Mesodermal cell (in vitro differentiated cells): Measurements from ENCODE around the gene ZNF580.
A peak's percentile ranks its signal among the peaks of the same experiment; 100 is the strongest.

ENCODE experiments used
- H3K27ac ChIP-seq: 2 replicates; pipeline ENCODE4 v1.7.0; 2013; ENCODE audit warnings: mild to moderate bottlenecking, low read depth, low read length, moderate library complexity; ENCODE audit not compliant: severe bottlenecking
- H3K36me3 ChIP-seq: 2 replicates; pipeline ENCODE4 v1.7.1; 2013; ENCODE audit warnings: mild to moderate bottlenecking, low read length, moderate library complexity; ENCODE audit not compliant: control insufficient read depth, insufficient read depth
- H3K4me1 ChIP-seq: one replicate; pipeline ENCODE4 v1.7.1; 2013; ENCODE audit warnings: mild to moderate bottlenecking, low read length; ENCODE audit not compliant: insufficient read depth, control insufficient read depth, poor library complexity, severe bottlenecking
- H3K4me3 ChIP-seq: 2 replicates; pipeline ENCODE4 v1.7.0; 2013; ENCODE audit warnings: low read length, control low read depth, mild to moderate bottlenecking; ENCODE audit not compliant: insufficient read depth, poor library complexity, severe bottlenecking; ENCODE audit errors: extremely low read depth
- H3K9me3 ChIP-seq: 2 replicates; pipeline ENCODE4 v1.7.1; 2013; ENCODE audit warnings: mild to moderate bottlenecking, low read length, moderate library complexity; ENCODE audit not compliant: control insufficient read depth
- WGBS, 2 experiments: methylation state at CpG; one replicate each; pipeline ENCODE4 v1.1.5; 2013; ENCODE audit warnings: missing lambda C conversion rate in 2 of 2; ENCODE audit not compliant: insufficient coverage in 2 of 2; 5-methylcytosine and 5-hydroxymethylcytosine counted together

The ZNF580 gene

DNA sequence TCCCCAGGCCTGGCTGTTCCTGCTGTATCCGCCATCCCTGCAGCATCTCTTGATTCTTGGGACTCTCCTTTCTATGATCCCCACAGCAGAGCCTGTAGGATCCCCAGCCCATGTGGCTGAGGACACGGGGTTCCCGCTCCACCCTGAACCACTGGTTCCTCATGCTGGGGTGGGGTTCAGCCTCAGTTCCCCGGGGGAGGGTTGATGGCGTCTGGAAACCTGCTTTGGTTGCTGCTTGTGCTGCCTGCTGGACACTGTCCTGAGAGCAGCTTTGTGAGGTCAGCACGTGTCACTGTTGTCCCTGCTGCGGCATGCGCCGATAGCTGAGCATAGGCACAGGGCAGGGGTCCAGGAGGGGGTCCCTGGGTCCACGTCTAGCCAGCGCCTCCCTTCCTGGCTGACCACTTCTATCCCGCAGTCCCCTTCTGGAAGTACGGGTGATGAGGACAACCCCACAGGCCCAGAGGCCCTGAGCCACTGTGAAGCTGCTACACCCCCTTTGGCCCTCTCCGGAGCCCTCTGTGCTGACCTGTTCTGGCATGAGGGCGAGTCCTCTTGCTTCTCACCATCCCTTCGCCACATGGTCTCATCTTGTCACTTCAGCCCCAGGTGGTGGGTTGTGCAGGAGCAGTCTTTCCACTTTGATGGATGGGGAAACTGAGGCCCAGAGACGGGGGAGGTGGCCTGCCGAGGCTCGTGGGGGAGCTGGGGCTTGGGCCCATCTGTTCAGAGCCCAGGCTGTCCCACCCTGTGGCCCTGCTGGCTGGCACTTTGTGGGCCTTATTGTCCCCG, 39.7 kb downstream of the ZNF580 start:
- no peak overlapping the region for H3K4me3 ChIP-seq
- H3K36me3 ChIP-seq: peaks cover 76% of the 10 kb centered on the region
- H3K27ac ChIP-seq: peak overlapping the region; percentile 10
- WGBS, 2 experiments: 96 to 97% methylated on average over 15 to 16 of the region's 20 CpGs
- H3K9me3 ChIP-seq: no peaks in the 10 kb centered on the region
- H3K4me1 ChIP-seq: peaks cover 33% of the 10 kb centered on the region

DNA sequence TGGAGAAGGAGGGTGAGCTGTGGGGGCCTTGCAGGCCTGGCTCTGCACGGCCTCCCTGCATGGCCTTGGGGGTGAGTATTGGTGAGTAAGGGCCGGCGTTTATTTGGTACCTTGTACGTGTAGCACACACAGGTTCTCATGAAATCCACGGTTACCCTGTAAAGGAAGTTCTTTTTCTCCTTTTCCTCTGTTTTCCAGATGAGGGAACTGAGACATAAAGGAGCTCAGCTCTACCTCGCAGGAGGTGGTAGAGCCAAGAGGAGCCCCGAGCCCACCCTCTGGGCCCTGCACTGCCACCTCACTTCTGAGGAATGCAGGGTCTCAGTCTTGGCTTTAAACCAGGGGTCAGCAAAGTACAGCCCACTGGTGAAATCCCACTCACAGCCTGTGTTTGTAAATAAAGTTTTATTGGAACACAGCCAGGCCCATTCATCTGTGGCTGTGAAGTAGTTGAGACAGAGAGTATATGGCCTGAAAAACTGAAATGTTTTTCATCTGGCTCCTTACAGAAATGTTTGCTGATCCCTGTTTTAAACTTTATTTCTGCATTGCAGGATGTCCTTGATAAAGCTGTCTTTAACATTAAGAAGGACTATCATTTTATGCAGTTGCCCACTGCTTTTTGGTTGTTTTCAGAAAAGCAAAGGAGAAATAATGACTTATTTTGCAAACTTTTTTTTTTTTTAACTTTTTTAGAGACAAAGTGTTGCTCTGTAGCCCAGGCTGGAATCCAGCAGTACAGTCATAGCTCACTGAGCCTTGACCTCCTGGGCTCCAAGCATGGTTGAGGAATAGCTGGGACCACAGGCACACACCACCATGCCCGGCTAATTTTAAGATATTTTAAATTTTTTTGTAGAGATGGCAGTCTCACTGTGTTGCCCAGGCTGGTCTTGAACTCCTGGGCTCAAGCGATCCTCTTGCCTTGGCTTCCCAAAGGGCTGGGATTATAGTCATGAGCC, 40.6 kb downstream of the ZNF580 start:
- 89 to 100% methylated on average over 6 to 8 of the region's 9 CpGs for WGBS, 2 experiments
- Histone ChIP-seq H3K4me3 (no peak overlapping the region), H3K4me1 (peaks cover 27% of the 10 kb centered on the region), H3K27ac (peak overlapping the region; percentile 10), H3K36me3 (peaks cover 80% of the 10 kb centered on the region), H3K9me3 (no peaks in the 10 kb centered on the region)

DNA sequence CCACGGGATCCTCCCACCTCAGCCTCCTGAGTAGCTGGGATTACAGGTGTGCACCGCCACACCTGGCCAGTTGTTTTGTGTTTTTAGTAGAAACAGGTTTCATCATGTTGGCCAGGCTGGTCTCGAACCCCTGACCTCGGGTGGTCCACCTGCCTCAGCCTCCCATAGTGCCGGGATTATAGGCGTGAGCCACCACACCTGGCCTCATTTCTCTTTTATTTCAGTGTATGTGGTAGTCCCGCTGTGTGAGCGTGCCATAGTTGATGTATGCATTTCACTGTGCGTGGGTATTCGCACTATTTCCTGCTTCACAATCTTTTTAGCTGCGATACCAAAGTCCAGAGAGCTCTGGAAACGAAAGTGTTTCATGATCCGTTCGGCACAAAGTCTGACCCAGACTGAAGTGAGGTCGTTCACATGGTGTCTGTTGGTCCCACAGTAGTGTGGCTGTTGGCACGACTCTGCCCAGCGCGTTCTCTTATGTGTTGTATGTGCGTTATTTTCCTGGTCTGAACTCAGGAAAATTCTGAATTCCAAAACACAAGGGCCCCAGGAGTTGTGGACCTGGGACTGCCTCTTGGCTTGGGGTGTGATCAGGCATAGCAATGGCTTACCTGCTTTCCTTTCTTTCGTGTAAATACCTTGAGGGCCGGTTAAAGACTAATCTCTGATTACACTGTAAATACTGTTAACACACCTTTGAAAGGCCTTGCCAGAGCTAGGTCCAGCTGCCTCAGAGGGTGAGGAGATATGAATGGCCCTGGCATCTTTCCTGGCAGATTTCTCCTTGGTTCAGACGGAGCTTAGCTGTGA, 42.9 kb downstream of the ZNF580 start:
- 93 to 97% methylated on average over 14 to 19 of the region's 22 CpGs for WGBS, 2 experiments
- Histone ChIP-seq H3K27ac (no peak overlapping the region), H3K36me3 (peaks cover 81% of the 10 kb centered on the region), H3K4me1 (peaks cover 20% of the 10 kb centered on the region), H3K9me3 (no peaks in the 10 kb centered on the region), H3K4me3 (no peak overlapping the region)

DNA sequence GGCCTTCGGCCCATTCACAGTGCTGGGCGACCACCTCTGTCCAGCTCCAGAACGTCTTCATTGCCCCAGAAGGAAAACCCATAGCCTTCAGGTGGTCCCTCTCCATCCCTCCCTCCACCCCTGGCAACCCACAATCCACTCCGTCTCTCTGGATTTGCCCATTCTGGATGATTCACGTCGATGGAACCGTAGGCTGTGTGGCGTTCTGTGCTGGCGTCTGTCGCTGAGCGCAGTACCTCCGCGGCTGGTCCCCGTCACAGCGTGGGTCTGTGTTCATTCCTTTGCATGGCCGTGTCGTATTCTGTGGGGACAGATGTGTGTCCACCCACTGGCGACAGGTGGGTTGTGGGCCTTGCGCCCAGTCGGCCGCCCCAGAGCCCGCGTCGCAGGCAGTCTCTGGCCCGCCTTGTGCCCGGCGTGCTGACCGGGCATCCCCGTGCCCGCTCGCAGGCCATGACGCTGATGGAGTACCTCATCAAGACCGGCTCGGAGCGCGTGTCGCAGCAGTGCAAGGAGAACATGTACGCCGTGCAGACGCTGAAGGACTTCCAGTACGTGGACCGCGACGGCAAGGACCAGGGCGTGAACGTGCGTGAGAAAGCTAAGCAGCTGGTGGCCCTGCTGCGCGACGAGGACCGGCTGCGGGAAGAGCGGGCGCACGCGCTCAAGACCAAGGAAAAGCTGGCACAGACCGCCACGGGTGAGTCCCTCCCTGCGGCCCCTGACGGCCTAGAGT, 44.3 kb downstream of the ZNF580 start:
- WGBS, 2 experiments: 95 to 97% methylated on average over 59 to 60 of the region's 60 CpGs
- H3K36me3 ChIP-seq: peaks cover 80% of the 10 kb centered on the region
- H3K9me3 ChIP-seq: no peaks in the 10 kb centered on the region
- no peak overlapping the region for H3K27ac ChIP-seq
- H3K4me3 ChIP-seq: no peak overlapping the region
- H3K4me1 ChIP-seq: peaks cover 7% of the 10 kb centered on the region

DNA sequence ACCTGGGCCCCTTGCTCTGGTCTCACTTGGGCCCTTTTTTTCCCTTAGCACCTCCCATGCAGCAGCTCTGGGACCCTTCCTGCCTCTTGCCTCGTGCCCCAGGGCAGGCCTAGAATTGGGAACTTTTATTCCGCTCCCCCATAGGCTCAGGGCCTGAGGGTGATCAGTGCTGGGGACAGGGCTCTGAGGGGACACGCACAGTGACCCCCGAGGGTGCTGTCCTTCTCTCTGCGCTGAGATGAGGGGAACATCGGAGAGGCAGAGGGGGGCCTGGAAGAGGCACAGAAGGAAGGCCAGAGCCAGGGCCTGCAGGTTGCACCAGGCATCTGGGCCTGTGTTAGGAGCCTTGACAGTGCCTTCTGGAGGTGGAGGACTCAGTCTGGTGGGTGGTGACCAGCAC, 45.0 kb downstream of the ZNF580 start:
- H3K9me3 ChIP-seq: no peaks in the 10 kb centered on the region
- 94 to 97% methylated on average over 4 to 6 of the region's 6 CpGs for WGBS, 2 experiments
- no peak overlapping the region for H3K4me3 ChIP-seq
- peaks cover 81% of the 10 kb centered on the region for H3K36me3 ChIP-seq
- H3K4me1 ChIP-seq: peaks cover 2% of the 10 kb centered on the region
- no peak overlapping the region for H3K27ac ChIP-seq

DNA sequence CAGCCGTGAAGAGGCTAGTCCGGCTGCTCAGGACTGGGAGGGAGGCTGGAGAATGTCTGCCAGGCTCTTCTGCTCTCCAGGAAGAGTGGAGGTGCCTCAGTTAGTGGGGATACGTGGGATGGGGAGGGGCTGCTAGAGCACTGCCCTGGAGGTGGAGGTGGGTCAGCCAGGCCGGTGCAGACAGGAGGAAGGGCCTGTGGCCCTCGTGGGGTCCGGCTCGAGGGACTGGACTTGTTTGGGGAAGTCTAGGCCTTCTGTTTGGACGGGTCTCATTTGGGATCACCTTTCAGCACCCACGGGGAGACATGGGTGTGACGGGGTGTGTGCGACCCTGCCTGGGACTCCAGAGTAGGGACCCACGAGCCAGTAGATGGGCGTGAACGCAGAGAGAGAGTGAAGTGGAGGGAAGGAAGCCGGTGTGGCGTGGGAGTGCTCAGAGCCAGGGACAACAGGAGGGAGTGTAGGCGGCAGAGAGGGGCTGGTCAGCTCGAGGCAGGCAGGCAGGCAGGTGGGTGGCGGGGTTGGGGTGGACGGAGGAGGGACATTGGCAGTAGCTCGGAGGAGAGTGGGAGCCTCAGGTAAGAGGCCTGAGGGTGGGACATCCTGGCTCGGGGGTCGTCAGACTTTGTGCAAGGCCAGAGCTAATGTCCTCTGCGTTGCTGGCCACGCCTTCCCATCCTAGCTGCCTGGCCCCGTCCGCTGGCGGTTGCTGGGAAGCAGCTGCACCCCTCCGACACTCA, 45.7 kb downstream of the ZNF580 start:
- 96% methylated on average over 19 to 28 of the region's 29 CpGs for WGBS, 2 experiments
- no peak overlapping the region for H3K4me3 ChIP-seq
- no peaks in the 10 kb centered on the region for H3K9me3 ChIP-seq
- peaks cover 80% of the 10 kb centered on the region for H3K36me3 ChIP-seq
- H3K4me1 ChIP-seq: no peaks in the 10 kb centered on the region
- H3K27ac ChIP-seq: no peak overlapping the region

DNA sequence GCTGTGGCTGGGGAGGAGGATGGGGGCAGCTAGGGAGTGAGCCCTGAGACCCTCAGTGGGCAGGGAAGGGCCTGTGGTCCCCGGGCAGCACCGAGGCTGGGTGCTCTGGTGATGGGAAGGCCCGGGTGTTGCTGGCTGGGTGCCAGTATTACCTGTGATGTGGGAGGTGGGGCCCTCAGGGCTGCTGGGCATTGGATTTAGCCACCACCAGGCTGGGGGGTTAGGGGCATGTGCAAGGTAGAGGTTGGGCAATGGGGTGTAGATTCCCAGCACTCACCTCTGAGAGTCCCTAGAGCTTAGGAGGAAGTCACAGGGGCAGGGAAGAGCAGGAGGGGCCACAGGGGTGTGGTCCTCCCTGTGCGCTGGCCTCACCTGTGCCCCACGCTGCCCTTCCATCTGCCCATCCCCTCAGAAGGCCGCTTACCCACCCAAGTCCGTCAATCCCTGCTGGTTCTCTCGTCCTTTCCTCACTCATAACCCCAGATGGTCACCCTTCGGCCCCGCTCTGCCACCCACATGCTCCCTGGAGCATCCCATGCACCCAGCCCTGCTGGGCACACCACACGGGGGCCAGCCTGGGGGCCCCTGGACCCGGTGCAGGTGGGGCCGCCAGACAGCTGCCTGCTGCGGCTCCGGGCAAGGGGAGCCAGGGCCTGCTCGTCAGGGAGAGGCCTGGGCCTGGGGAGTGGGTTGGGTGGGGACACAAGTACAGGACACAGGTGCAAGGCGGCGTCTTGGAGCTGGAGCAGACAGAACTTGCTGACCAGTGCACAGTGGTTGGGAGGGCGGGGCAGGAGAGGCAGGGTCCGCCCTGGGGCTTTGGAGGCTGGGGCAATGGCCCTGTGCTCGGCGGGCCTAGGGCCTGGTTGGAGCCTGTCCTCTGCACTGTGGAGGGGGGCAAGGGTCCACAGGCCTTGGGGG, 46.7 kb downstream of the ZNF580 start:
- no peaks in the 10 kb centered on the region for H3K4me1 ChIP-seq
- no peak overlapping the region for H3K4me3 ChIP-seq
- no peak overlapping the region for H3K27ac ChIP-seq
- no peaks in the 10 kb centered on the region for H3K9me3 ChIP-seq
- whole genome bisulfite sequencing, 2 experiments: 91 to 95% methylated on average over 20 to 22 of the region's 22 CpGs
- H3K36me3 ChIP-seq: peaks cover 78% of the 10 kb centered on the region

DNA sequence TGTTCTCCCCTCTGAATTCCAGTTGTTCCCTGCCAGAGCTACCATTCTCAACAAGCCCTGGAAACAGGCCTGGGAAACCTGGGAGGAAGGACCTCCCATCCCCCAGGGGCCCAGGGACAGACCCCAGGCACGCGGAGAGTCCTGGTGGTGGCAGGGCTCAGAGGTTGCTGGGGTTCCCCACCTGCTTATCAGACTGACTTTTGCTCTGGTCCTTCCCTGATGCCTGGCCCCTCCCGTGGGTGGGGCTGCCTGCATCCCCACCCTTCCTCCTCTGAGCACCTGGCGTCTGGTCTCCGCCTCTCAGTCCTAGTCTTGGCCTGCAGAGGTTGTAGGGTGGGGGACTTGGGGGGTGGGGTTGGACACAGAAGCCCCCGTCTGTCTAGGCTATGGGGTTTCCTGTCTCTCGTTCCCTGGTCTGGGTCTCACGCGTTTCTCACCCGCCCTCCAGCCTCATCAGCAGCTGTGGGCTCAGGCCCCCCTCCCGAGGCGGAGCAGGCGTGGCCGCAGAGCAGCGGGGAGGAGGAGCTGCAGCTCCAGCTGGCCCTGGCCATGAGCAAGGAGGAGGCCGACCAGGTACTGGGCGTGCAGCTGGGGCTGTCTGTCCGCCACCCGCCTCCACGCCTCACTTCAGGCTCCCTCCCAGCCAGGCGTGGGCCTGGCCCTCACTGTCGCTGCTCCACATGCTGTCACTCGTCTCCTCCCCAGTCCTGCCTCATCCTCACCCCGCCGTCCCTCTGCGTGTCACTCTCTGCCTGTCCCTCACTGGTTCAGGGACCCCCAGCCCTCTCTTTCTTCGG, 47.8 kb downstream of the ZNF580 start:
- 92 to 94% methylated on average over 23 to 24 of the region's 27 CpGs for WGBS, 2 experiments
- Histone ChIP-seq H3K27ac (no peak overlapping the region), H3K4me3 (no peak overlapping the region), H3K36me3 (peaks cover 82% of the 10 kb centered on the region), H3K4me1 (no peaks in the 10 kb centered on the region), H3K9me3 (no peaks in the 10 kb centered on the region)
